Measurements from ENCODE around the gene TRERF1.

TRERF1 gene

DNA sequence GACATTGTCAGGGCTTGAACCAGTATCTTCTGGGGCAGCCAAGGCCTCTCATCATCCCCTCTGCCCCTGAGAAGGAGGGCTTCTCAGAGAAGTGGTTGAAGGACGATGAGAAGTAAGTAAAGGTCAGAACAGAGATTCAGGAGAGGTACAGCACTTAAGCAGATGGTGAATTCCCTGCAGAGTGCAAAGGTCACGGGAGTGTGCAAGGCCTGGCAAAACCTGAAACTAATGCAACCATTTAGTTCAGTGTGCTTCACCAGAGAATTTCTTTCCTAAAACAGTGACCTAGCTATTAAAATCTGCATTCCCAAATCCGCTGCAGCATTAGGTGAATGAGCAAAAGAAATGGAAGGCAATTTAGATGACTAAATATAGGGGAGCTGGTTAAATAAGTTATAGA, 58.4 kb downstream of the TRERF1 start:
- no peak for DNase-seq (ENCODE audit: low read depth)

- no peak for DNase-seq (ENCODE audit: low read depth)
Measured at GRCh38 chr6:42392833-42393232, 58.9 kb downstream of the TRERF1 start.

- DNase-seq (ENCODE audit: low read depth) = no peak
Measured at GRCh38 chr6:42391441-42391840, 60.3 kb downstream of the TRERF1 start.

DNA sequence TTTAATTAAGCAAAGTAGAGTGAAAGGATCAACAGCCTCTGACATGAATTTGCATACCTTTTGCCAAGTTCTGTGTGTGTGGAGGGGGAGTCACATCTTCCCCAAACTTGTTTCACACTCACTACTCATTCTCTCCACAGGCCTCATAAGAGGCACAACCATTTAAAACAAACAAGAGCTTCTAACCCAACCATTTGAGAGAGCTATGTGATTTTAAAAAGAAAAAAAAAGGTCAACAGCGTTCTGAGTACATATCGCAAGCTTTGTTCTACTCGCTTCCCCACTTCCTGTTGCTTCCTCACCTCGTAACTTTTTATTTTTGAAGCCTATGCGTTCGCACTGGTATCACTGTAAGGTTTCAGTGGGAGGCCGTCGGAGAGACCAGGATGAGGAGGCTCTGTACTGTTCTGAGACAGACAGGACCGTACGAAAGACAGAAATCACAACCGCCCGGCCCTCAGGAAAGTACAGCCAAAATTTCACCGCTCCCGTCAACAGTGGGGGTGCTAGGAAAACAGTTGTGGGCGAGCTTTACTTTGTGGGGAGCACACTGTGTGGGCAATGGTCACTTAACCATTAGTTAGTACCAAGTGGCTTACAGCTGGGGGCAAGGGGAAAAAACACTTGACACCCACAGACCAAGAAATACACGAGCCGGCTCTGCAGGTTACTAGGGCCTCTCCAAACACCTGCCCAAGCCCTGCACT, 61.3 kb downstream of the TRERF1 start:
- peak; percentile 64 for DNase-seq (ENCODE audit: low read depth)

DNA sequence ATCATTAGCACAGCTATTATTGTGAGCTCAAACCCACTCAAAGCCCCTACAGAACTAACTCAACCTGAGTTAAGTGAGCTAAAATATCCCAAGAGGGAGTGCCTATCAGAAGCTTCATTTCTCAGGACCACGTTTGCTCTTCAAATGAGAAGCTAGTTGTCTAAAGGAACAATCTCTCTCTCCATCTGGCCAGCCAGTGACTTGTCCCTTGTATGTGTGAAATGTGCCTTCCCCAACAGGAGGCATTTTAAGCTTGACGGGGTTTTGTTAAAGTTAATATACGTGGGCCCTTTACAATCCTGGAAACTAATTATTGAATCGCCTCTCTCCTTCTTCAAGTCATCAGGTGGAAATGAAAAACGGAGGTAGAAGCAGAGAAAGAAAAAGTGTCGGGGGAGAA, 62.0 kb downstream of the TRERF1 start:
- DNase-seq (ENCODE audit: low read depth) = no peak

GRCh38 chr6:42388046-42388445, 63.7 kb downstream of the TRERF1 start:
- DNase-seq (ENCODE audit: low read depth) = no peak

- no peak for DNase-seq (ENCODE audit: low read depth)
Measured at GRCh38 chr6:42387336-42387735, 64.4 kb downstream of the TRERF1 start.

DNA sequence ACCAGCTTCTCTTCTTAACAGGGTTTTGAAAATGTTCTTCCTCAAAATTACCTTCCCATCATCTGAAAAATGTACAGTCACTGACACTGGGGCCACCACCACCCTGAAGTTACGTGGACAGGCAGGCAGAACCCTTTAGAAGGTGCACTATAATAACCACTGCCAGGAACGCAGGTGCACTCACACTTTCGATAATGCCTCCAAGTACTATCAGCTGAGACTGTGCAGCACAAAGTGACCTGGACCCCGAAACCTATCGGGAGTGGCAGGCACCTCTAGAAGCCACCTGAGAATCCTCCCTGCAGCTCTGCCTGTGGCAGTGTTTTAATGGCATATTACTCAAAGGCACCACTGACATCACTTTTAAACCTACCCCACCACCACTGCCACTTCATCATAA, 66.4 kb downstream of the TRERF1 start:
- DNase-seq (ENCODE audit: low read depth) = no peak

GRCh38 chr6:42383421-42384205, 68.1 kb downstream of the TRERF1 start:
- DNase-seq (ENCODE audit: low read depth) = no peak

GRCh38 chr6:42381850-42382249, 69.9 kb downstream of the TRERF1 start:
- no peak for DNase-seq (ENCODE audit: low read depth)

- DNase-seq (ENCODE audit: low read depth) = no peak
Measured at GRCh38 chr6:42380228-42380979, 71.3 kb downstream of the TRERF1 start.

- no peak for DNase-seq (ENCODE audit: low read depth)
Measured at GRCh38 chr6:42378536-42378935, 73.2 kb downstream of the TRERF1 start.

DNA sequence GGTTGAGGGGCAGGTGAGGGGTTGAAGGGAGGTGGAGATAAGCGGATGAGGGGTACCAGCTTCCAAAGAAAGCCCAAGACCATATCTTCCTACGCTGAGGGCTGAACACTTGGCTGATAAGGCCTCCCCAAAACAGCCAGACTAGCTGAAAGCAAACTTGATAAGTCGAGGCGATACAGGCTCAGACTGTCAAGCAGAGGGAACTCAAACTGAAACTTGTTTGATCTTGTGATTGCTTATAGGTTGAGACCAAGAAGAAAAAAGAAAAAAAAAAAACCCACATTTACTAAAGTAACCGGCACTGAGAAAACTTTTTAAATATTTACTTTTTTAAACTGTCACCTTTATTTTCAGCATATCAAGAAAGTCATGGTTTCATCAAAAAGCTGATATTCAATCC, 73.6 kb downstream of the TRERF1 start:
- DNase-seq (ENCODE audit: low read depth) = no peak

DNA sequence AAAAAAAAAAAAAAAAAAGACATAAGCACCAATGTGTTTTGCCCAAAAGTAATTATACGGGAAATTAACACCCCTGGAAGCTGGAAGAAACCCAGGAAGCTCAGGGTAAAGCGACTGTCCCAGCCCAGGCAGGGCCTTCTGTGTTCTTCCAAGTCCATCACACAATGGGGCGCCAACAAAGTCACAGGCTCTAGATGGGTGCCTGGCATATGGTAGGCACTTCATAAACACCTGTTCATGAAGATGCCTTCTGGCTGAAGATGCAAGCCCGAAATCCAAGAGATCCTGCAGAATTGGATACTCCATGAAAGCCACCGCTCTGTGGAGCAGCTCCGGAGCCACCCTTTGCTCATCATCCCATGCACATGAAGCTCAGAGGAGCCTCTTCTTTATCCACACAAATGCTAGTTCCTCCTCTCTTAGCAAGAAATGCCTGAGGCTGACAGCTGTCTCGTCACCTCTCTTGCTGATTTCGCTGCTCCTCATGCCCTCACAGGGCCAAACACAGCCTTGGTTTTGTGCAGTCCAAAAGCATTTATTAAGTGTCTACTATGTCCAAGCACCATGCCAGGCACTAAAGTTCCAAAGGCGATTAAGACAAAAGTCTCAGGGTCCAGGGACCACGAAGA, 76.6 kb downstream of the TRERF1 start:
- DNase-seq (ENCODE audit: low read depth) = no peak

DNA sequence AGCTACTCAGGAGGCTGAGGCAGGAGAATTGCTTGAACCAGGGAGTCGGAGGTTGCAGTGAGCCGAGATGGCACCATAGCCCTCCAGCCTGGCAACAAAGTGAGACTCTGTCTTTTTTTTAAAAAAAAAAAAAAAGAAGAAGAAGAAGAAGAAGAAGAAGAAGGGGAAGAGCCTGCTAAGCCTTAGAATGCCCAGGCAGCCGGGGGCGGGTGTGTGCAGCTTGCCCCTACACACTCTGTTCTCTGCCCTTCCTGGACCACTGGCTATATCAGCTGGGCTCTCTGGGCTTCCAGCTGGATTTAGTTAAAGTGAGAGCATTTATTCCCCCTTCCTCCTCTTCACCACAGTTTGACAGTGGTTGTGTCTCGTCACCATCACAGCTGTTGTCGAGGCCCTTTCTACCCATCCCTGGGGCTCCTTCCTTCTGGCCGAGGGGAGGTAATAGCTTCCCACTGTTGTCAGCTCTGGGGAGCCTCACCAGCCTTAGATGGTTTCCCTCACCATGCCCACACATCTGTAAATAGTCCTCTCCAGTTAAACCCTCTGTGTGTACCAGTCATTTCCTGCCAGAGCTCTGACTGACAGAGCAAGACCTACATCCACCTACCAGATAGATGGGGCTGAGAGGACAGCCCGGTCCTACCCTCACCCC, 77.6 kb downstream of the TRERF1 start:
- no peak for DNase-seq (ENCODE audit: low read depth)

GRCh38 chr6:42372699-42373098, 79.0 kb downstream of the TRERF1 start:
- DNase-seq (ENCODE audit: low read depth) = no peak

DNA sequence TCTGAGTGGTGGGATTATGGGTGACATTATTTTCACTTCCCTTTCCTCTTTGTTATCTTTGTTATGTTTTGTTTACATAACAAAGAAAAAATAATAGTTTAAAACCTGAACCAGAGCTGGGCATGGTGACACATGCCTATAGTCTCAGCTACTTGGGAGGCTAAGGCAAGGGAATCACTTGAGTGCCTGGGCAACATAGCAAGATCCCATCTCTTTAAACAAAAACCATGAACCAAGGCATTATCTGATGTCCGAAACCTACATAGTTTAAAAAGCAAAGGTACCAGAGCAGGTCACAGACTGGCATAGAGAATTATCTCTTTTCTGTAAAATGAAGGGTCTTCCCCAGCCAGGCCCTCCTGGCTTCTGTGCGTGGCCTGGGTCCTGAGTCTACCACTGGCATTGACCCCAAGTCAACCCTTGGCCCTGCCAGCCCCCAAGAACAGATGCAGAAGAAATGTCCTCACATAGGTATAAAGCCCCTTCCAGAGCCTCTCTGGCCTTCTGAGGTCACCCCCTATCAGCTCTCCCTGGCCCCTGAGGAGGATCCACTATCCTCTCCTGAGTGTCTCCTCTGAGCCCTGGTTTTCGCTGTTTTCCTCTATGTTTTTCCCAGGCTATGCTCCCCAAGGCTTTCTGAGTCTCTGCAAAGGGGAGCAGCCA, 81.3 kb downstream of the TRERF1 start:
- no peak for DNase-seq (ENCODE audit: low read depth)

- DNase-seq (ENCODE audit: low read depth) = no peak
Measured at GRCh38 chr6:42369568-42369967, 82.2 kb downstream of the TRERF1 start.

GRCh38 chr6:42368181-42368580, 83.5 kb downstream of the TRERF1 start:
- peak; percentile 58 for DNase-seq (ENCODE audit: low read depth)

- no peak for DNase-seq (ENCODE audit: low read depth)
Measured at GRCh38 chr6:42367353-42368011, 84.2 kb downstream of the TRERF1 start.

GRCh38 chr6:42366999-42367352, 84.8 kb downstream of the TRERF1 start:
- DNase-seq (ENCODE audit: low read depth) = no peak

All from activated T-cell treated with anti-CD3 and anti-CD28 coated beads for 24 hours (primary cell).